Measurements from ENCODE around the gene QSER1.

DNA sequence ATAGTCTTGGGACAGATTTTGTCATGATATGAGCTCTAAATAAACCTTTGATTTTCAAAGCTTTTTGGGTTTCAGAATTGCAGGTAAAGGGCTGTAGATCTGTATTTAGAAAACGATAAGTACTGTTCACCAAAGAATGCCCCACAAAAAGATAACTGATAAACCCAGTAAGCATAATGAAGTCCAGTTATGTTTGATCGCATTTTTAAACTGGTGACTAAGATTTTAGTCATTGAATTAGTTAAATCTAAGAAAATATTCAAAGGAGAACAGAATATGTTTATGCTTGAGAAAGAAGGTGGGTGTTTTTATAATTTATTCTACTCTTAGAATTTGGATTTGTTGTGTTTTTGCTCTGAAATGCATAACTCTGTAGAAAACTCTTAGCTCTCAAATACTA is 134.6 kb downstream of the QSER1 start:
- TF ChIP-seq, protein P1, sequence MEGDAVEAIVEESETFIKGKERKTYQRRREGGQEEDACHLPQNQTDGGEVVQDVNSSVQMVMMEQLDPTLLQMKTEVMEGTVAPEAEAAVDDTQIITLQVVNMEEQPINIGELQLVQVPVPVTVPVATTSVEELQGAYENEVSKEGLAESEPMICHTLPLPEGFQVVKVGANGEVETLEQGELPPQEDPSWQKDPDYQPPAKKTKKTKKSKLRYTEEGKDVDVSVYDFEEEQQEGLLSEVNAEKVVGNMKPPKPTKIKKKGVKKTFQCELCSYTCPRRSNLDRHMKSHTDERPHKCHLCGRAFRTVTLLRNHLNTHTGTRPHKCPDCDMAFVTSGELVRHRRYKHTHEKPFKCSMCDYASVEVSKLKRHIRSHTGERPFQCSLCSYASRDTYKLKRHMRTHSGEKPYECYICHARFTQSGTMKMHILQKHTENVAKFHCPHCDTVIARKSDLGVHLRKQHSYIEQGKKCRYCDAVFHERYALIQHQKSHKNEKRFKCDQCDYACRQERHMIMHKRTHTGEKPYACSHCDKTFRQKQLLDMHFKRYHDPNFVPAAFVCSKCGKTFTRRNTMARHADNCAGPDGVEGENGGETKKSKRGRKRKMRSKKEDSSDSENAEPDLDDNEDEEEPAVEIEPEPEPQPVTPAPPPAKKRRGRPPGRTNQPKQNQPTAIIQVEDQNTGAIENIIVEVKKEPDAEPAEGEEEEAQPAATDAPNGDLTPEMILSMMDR (IDR thresholded peaks at IDR 0.05; ENCODE audit: low read depth, low read length, missing input control) = no peak
- TF ChIP-seq, protein P2, sequence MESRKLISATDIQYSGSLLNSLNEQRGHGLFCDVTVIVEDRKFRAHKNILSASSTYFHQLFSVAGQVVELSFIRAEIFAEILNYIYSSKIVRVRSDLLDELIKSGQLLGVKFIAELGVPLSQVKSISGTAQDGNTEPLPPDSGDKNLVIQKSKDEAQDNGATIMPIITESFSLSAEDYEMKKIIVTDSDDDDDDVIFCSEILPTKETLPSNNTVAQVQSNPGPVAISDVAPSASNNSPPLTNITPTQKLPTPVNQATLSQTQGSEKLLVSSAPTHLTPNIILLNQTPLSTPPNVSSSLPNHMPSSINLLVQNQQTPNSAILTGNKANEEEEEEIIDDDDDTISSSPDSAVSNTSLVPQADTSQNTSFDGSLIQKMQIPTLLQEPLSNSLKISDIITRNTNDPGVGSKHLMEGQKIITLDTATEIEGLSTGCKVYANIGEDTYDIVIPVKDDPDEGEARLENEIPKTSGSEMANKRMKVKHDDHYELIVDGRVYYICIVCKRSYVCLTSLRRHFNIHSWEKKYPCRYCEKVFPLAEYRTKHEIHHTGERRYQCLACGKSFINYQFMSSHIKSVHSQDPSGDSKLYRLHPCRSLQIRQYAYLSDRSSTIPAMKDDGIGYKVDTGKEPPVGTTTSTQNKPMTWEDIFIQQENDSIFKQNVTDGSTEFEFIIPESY (IDR thresholded peaks at IDR 0.05) = no peak
- no peak for TF ChIP-seq YY1 (IDR thresholded peaks at IDR 0.05)
- TF ChIP-seq, protein P3, sequence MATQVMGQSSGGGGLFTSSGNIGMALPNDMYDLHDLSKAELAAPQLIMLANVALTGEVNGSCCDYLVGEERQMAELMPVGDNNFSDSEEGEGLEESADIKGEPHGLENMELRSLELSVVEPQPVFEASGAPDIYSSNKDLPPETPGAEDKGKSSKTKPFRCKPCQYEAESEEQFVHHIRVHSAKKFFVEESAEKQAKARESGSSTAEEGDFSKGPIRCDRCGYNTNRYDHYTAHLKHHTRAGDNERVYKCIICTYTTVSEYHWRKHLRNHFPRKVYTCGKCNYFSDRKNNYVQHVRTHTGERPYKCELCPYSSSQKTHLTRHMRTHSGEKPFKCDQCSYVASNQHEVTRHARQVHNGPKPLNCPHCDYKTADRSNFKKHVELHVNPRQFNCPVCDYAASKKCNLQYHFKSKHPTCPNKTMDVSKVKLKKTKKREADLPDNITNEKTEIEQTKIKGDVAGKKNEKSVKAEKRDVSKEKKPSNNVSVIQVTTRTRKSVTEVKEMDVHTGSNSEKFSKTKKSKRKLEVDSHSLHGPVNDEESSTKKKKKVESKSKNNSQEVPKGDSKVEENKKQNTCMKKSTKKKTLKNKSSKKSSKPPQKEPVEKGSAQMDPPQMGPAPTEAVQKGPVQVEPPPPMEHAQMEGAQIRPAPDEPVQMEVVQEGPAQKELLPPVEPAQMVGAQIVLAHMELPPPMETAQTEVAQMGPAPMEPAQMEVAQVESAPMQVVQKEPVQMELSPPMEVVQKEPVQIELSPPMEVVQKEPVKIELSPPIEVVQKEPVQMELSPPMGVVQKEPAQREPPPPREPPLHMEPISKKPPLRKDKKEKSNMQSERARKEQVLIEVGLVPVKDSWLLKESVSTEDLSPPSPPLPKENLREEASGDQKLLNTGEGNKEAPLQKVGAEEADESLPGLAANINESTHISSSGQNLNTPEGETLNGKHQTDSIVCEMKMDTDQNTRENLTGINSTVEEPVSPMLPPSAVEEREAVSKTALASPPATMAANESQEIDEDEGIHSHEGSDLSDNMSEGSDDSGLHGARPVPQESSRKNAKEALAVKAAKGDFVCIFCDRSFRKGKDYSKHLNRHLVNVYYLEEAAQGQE (IDR thresholded peaks at IDR 0.05) = no peak
- no peak for TF ChIP-seq GABPA (IDR thresholded peaks at IDR 0.05 in 1 of 2, conservative IDR thresholded peaks at IDR 0.05 in 1 of 2)
- no peak for TF ChIP-seq FOXA1 (IDR thresholded peaks at IDR 0.05)
- TF ChIP-seq, protein P4, sequence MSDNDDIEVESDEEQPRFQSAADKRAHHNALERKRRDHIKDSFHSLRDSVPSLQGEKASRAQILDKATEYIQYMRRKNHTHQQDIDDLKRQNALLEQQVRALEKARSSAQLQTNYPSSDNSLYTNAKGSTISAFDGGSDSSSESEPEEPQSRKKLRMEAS (IDR thresholded peaks at IDR 0.05) = no peak
- no peak for TF ChIP-seq EGR1 (IDR thresholded peaks at IDR 0.05; ENCODE audit: low read depth in 2 of 2)
- TF ChIP-seq RAD21 (IDR thresholded peaks at IDR 0.05) = no peak
- TF ChIP-seq FOXA2 (IDR thresholded peaks at IDR 0.05) = no peak
- TF ChIP-seq, protein P5, sequence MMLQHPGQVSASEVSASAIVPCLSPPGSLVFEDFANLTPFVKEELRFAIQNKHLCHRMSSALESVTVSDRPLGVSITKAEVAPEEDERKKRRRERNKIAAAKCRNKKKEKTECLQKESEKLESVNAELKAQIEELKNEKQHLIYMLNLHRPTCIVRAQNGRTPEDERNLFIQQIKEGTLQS (IDR thresholded peaks at IDR 0.05) = no peak
- no peak for TF ChIP-seq TAF1 (conservative IDR thresholded peaks at IDR 0.05)
- no peak for TF ChIP-seq SP1 (IDR thresholded peaks at IDR 0.05)
- TF ChIP-seq RXRA (IDR thresholded peaks at IDR 0.05) = no peak

All from liver (tissue), 3 donors.